GM18505 (cell line): ENCODE data around the gene VAPB.
"Not testable (repeated sequence)": the region's sequence is repeated elsewhere in the genome, so short reads cannot be mapped to it uniquely, and the experiment has no call there.

Source experiments
- ATAC-seq: cut with Tn5 transposase; IDR thresholded peaks from one replicate; pipeline ENCODE4 v1.9.1; 2021; ENCODE audit not compliant: unreplicated experiment
- POLR2A ChIP-seq: IDR thresholded peaks from 4 replicates; pipeline ENCODE4 v1.6.1; 2011; ENCODE audit warnings: borderline replicate concordance; ENCODE audit not compliant: insufficient read depth, insufficient read length; ENCODE audit errors: extremely low read depth

The VAPB gene

DNA sequence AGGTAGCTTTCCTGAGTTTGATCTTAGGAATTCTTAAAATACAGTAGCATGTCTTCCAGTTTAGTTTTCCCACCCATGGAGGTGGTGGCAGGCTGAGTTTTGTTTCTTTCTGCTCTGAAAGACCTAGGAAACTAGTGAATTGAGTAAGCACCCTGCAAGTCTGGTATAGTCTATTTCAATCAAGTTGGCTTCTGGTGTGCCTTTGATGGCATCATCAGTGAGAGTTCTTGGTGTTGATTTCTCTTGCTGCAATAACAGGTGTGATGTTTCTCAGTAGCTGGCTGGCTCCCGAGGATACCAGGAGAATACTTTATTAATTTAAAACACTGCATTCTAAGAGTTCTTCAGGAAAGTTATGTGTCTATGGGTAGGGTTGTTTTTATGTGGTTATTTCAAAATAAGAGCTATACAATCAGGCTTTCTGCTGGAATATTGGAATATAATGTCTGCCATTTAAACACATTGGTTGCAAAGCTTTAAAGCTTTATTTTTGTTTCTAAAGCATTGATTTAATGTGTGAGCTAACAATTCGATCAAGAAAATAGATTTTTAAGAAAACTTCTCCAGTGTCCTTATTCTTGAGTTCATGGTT is 19.0 kb downstream of the VAPB start:
- ATAC-seq: no peak
- no peak for TF ChIP-seq POLR2A

DNA sequence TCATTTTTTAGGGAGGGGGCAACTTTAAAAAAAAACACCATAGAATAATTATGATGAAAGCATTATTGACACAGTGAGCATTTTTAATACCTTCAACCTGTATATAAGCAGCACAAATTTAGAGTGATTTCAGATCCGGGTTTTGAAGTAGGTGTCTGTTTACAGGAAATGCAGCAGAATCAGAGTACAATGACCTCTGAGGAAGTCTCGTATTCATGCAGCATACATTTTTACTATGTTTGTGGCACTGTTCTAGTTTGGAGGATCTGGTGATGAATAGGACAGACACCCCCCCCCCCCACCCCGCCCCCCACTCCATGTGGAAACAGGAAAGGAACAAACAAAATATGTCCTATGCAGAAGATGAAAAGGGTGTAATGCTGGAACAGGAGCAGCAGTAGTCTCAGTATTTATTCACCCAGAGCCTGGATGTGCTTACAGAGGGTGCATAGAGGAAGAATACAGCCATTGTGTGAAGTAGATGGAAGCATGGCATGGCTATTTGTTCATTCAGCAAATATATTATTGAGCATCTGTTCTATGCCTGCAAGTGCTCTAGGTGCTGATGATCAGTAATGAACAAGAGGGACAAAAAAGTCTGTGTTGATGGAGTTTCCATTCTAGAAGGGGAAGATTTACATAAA is 19.7 kb downstream of the VAPB start:
- no peak for ATAC-seq
- no peak for TF ChIP-seq POLR2A

DNA sequence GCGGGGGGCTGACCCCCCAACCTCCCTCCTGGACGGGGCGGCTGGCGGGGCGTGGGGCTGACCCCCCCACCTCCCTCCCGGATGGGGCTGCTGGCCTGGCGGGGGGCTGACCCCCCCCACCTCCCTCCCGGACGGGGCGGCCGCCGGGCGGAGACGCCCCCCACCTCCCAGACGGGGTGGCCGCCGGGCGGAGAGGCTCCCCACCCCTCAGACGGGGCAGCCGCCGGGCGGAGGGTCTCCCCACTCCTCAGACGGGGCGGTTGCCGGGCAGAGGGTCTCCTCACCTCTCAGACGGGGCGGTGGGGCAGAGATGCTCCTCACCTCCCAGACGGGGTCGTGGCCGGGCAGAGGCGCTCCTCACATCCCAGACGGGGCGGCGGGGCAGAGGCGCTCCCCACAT is 25.2 kb downstream of the VAPB start:
- ATAC-seq: not testable (repeated sequence)

DNA sequence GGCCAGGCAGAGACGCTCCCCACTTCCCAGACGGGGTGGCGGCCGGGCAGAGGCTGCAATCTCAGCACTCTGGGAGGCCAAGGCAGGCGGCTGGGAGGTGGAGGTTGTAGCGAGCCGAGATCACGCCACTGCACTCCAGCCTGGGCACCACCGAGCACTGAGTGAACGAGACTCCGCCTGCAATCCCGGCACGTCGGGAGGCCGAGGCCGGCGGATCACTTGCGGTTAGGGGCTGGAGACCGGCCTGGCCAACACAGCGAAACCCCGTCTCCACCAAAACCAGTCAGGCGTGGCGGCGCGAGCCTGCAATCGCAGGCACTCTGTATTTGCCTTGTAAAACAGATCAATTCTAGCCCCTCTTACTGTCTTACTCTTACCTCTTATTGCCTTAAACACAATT is 25.8 kb downstream of the VAPB start:
- ATAC-seq: not testable (repeated sequence)

DNA sequence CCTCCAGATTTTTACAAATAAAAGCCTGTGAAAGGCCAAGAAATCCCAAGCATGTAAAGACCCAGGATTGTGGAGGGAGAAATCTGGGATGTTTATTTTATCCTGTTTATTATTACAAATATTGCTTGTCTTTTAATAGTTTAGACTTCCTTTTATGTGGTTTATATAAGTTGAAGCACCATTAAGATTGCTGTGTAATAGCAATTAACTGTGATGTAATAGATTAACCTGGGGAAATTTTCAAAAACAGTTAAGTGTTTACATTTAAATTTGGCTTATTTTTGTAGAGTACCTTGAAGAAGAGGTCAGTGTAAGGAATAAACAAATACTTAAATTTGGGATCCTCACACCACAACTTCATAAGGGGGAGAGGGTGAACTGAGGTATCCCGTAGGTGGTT is 27.0 kb downstream of the VAPB start:
- ATAC-seq: no peak
- no peak for TF ChIP-seq POLR2A

DNA sequence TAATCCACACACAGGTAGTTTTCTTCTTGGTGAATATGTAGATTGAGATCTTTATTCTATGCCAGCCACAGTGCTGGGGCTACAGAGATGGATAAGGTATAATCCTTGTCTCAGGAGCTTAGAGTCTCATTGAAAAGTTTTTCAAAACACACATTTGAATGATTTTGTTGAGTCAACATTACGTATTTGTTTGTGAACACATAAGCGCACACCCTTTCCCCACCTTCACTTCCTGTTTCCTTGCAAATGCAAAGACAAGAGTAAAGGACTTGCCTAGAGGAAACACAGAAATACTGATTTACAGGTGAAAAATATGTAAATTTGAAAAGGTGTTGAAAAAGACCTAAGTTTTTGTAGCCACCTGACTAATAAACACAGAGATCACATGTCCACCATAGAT is 27.8 kb downstream of the VAPB start:
- ATAC-seq: no peak
- no peak for TF ChIP-seq POLR2A

DNA sequence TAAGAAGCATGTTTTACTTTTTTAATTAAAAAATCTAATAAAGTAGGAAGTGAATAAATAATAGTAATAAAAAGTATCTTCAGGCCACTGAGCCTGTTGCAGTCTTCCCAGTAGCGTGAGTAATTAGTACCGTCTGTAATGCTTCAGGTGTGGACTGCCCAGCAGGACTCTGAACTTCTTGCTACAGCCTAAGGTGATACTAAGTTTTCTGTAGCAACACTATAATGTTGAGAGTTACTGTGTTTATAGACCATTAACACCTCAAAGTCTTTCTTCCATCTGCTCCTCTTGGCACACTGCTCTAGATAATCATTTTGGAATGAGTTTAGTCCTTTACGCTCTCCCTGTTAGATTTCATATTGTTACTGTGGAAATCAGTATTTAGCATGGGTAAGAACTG is 28.4 kb downstream of the VAPB start:
- ATAC-seq: no peak
- no peak for TF ChIP-seq POLR2A

DNA sequence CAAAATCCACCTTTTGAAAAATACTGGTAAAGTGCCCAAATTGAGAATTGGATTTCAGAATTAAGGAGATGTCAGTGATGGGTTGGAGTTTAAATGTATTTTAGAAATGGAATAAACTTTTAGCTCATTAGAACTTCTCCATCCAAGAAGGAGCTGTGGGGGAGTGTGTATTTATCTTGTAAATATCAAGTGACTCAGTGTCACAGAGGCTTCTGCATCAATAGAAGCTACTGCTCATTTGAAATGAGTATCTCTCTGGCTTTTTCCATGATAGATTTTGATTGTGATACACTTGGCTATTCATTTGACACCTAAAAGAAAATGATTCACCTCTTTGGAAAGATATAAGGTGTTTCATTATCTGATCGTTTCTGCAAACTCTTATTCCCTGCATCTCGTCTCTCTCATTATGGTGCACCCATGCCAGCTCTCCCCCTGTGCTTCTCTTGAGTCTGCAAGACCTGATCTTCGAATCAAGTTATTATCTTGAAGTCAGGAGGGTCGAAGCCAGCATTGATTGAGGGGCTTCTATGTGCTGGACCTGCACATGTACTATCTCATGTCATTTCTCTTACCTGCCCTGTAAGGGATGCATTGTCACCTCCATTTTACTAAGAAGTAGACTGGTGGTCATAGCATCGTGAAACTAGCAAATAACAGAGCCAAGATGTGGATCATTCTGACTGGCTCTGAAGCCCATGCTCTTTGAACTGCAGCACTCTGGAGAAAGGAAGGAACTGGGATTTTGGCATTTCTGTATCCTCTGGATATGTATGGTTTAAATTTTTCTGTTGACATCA is 30.1 kb downstream of the VAPB start:
- TF ChIP-seq POLR2A: no peak
- no peak for ATAC-seq

DNA sequence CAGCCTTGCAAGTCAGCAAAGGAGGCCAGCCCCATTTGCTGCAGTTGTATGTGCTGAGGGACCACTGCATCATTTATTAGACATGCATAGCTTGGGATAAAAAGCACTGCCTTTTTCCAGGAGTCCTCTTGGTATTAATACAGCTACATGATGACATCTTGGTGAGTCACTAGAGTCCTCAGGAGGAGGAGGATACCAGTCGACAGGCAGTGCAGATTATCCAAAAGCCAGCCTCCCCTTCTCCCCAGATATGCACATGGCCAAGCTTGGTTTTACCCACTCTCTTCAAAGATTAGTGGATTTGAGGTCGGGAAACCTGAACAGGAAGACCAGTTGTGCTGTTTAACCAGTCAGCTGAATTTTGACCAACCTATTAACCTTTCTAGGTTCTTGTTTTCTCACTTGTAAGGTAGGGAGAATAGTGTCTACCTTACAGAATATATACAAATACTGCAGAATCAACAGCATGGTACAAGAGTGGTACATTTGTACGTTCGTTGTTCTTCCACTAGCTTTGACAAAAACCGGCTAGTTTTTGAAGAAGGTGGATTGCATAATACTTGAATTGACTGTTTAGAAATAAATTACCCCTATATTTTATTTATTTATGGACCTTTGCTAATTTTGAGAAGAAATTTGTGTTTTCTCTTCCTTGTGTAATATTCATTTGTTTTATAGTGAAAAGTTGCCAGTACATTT is 31.9 kb downstream of the VAPB start:
- ATAC-seq: no peak
- no peak for TF ChIP-seq POLR2A

DNA sequence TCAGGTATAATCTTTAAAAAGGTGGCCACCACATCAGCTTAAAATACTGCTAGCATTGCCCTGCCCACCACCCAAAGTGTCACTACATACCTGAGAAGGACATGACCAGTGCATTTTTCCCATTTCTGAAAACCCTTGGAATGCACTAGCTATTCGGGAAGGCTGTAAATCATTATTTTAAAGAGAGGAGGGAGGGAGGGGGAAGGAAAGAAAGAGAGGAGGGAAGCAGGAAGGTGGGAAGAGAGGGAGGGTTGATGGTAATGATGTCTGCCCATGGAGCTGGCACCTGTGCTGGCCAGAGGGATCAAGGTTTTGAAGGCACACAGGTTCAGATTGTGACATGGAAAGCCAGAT is 32.4 kb downstream of the VAPB start:
- no peak for ATAC-seq
- no peak for TF ChIP-seq POLR2A

DNA sequence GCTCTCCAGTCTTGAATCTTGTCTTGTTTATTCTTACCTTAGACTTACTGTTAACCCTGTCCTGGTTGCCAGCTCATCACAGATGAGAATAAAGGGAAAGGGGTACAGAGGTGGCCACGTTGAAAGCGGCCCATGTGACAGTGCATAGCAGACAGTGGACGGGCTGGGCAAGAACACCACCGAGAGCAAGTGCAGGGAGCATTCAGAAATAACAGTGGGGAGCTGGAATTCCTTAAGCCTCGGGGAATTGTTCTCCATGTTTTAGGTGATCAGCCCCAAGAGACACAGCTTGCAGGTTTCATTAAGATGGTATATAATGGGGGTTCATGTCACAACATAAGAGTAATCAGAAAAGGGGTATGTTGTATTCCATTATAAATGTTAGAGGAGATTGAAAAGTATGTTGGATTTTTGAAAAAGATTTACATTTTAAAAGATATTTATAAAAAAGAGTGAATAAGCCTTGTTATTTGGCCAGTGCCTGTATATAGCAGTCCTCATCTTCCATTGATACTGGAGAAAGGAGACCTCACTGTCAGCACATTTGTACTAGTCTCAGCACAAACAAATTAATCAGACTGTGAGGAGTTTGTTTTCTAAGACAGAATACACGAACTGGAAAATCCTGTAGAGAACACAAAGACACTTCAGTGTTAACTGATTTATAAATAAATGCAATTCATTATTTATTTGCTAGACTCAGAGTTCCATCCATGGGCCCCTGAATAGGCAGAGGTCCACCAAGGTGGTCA is 35.4 kb downstream of the VAPB start:
- no peak for ATAC-seq
- no peak for TF ChIP-seq POLR2A

DNA sequence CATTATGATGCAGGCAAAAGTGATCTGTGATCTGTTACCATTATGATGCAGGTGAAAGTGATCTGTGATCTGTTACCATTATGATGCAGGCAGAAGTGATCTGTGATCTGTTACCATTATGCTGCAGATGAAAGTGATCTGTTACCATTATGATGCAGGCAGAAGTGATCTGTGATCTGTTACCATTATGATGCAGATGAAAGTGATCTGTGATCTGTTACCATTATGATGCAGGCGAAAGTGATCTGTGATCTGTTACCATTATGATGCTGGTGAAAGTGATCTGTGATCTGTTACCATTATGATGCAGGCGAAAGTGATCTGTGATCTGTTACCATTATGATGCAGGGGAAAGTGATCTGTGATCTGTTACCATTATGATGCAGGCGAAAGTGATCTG is 38.5 kb downstream of the VAPB start:
- not testable (repeated sequence) for ATAC-seq

DNA sequence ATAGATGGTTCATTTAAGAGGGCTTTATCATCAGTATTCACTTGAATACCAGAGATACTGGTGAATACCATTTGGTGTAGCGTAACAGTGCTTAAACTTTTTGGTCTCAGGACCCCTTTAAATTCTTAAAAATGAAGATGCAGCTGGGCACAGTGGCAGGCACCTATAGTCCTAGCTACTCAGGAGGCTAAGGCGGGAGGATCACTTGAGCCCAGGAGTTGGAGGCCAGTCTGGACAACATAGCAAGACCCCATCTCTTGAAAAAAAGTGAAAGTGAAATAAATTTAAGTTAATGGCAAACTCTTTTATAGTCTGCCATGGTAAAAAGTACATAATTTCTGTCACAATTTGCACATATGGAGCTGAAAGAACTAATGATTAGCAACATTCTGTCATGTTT is 39.3 kb downstream of the VAPB start:
- no peak for ATAC-seq
- no peak for TF ChIP-seq POLR2A
